Measurements from ENCODE around the gene ADPRHL1.
A peak's percentile ranks its signal among the peaks of the same experiment; 100 is the strongest.

Gene ADPRHL1

GRCh38 chr13:113466383-113466782 is 13.1 kb upstream of the ADPRHL1 start:
- H3K27me3 ChIP-seq (ENCODE audit: control insufficient read depth, insufficient read depth, low read length): no peaks in the 10 kb centered on the region
- H3K27ac ChIP-seq (ENCODE audit: low read depth, low read length): no peak overlapping the region
- H3K9me3 ChIP-seq (ENCODE audit: control insufficient read depth, insufficient read depth, low read length): no peaks in the 10 kb centered on the region
- no peak overlapping the region for H3K9ac ChIP-seq (ENCODE audit: low read depth, low read length)
- no peak overlapping the region for H3K4me3 ChIP-seq (ENCODE audit: low read depth, low read length)
- peaks cover 60% of the 10 kb centered on the region for H3K36me3 ChIP-seq (ENCODE audit: control insufficient read depth, insufficient read depth, low read length)
- H3K4me1 ChIP-seq (ENCODE audit: control insufficient read depth, insufficient read depth, low read length): peaks cover 7% of the 10 kb centered on the region; the same call in 1 of the 2 replicates

DNA sequence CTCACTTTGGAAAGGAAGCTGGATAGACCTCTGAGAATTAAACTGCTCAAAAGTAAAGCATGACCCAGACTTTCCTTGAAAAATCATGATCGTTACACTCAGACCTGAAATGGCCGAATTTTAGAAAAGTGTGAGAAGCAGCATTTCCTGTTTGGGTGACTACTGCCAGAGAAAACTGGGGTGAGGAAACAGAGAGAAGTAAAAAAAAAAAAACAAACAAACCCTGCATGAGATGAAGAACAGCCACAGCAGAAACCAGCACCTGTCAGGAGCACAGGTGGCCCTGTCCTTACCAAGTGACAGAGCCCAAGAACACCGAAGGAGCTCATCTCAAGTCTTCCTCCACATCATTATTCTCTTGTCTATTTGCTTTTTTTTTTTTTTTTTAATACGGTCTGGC is 12.0 kb upstream of the ADPRHL1 start:
- H3K9me3 ChIP-seq (ENCODE audit: control insufficient read depth, insufficient read depth, low read length): no peaks in the 10 kb centered on the region

DNA sequence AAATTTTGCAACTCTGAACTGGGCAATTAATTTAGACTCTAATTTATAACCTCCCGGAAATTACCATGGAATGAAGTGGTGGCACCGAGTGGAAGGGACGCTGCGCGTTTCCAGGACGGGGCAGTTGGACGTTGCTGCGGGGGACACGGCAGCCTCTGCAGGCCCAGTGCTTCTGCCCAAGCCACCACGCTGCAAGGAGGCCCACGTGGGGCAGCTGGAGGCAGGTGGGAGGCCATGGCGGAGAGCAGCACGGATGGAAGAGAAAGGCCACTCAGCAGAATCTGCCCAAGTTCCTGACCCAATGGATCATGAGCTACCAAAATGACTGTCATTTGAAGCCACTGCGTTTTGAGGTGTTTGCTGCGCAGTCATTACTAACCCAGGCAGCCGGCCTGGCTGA is 11.2 kb upstream of the ADPRHL1 start:
- Histone ChIP-seq H3K27ac (ENCODE audit: low read depth, low read length) (no peak overlapping the region), H3K4me3 (ENCODE audit: low read depth, low read length) (no peak overlapping the region), H3K36me3 (ENCODE audit: control insufficient read depth, insufficient read depth, low read length) (peaks cover 73% of the 10 kb centered on the region), H3K27me3 (ENCODE audit: control insufficient read depth, insufficient read depth, low read length) (no peaks in the 10 kb centered on the region), H3K9ac (ENCODE audit: low read depth, low read length) (no peak overlapping the region), H3K9me3 (ENCODE audit: control insufficient read depth, insufficient read depth, low read length) (no peaks in the 10 kb centered on the region), H3K4me1 (ENCODE audit: control insufficient read depth, insufficient read depth, low read length) (peaks cover 7% of the 10 kb centered on the region; the same call in 1 of the 2 replicates)

More for the DNA sequence above, 12.0 kb upstream of the ADPRHL1 start:
- Histone ChIP-seq H3K9ac (ENCODE audit: low read depth, low read length) (no peak overlapping the region), H3K4me1 (ENCODE audit: control insufficient read depth, insufficient read depth, low read length) (peaks cover 7% of the 10 kb centered on the region; the same call in 1 of the 2 replicates), H3K4me3 (ENCODE audit: low read depth, low read length) (no peak overlapping the region), H3K27ac (ENCODE audit: low read depth, low read length) (no peak overlapping the region), H3K36me3 (ENCODE audit: control insufficient read depth, insufficient read depth, low read length) (peaks cover 68% of the 10 kb centered on the region), H3K27me3 (ENCODE audit: control insufficient read depth, insufficient read depth, low read length) (no peaks in the 10 kb centered on the region)

GRCh38 chr13:113461022-113461751 is 7.9 kb upstream of the ADPRHL1 start:
- H3K4me3 ChIP-seq (ENCODE audit: low read depth, low read length): no peak overlapping the region

DNA sequence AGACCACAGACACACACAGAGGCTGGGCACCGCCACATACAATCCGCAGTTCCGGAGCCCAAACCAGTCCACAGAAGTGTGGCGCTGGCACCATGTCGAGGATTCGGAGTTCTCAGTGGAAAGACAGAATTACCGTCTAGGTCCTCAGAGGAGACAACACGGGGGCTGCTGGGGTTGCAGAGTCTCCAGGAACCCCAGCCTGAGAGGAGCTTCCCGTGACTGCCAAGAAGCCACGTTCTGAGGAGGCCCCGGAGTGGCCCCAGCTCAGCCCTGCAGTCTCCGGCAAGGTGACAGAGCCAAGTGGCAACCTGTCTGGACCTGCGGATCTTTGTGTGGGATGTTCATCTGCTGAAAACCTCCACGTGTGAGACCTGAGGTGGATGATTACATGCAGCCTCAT is 7.3 kb upstream of the ADPRHL1 start:
- Histone ChIP-seq H3K27ac (ENCODE audit: low read depth, low read length) (no peak overlapping the region), H3K4me1 (ENCODE audit: control insufficient read depth, insufficient read depth, low read length) (0 out of 2 replicates have a peak, but pooled peaks cover 4% of the 10 kb centered on the region), H3K9me3 (ENCODE audit: control insufficient read depth, insufficient read depth, low read length) (no peaks in the 10 kb centered on the region), H3K36me3 (ENCODE audit: control insufficient read depth, insufficient read depth, low read length) (peaks cover 92% of the 10 kb centered on the region), H3K9ac (ENCODE audit: low read depth, low read length) (no peak overlapping the region), H3K27me3 (ENCODE audit: control insufficient read depth, insufficient read depth, low read length) (no peaks in the 10 kb centered on the region), H3K4me3 (ENCODE audit: low read depth, low read length) (no peak overlapping the region)

More at GRCh38 chr13:113461022-113461751, 7.9 kb upstream of the ADPRHL1 start:
- H3K27ac ChIP-seq (ENCODE audit: low read depth, low read length): no peak overlapping the region
- H3K36me3 ChIP-seq (ENCODE audit: control insufficient read depth, insufficient read depth, low read length): peaks cover 92% of the 10 kb centered on the region
- H3K4me1 ChIP-seq (ENCODE audit: control insufficient read depth, insufficient read depth, low read length): 0 out of 2 replicates have a peak, but pooled peaks cover 4% of the 10 kb centered on the region
- no peak overlapping the region for H3K9ac ChIP-seq (ENCODE audit: low read depth, low read length)
- no peaks in the 10 kb centered on the region for H3K9me3 ChIP-seq (ENCODE audit: control insufficient read depth, insufficient read depth, low read length)
- H3K27me3 ChIP-seq (ENCODE audit: control insufficient read depth, insufficient read depth, low read length): no peaks in the 10 kb centered on the region

DNA sequence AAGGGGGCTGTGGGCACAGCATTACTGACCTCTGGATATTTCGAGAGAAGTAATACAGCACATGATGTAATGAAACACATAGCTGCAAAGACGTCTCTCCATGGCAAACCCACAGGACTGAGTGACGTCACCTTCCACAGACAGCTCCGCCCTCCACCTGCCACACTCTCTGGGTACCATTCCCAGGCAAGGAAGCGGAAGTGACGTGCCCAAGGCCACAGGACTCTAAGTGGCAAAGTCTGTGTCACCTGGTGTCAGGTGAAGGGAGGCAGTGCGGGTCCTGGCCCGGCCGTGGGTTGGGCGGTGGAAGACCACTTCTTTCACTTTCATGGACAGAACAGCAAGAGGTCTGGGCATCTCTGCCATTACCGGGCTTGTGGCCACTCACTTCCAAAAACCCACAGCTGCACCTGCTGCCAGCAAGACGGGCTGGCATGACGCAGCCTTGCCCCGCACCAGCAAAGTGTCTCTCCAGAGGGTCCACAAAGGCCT is 6.8 kb upstream of the ADPRHL1 start:
- H3K9me3 ChIP-seq (ENCODE audit: control insufficient read depth, insufficient read depth, low read length): no peaks in the 10 kb centered on the region
- 0 out of 2 replicates have a peak, but pooled peaks cover 4% of the 10 kb centered on the region for H3K4me1 ChIP-seq (ENCODE audit: control insufficient read depth, insufficient read depth, low read length)
- H3K9ac ChIP-seq (ENCODE audit: low read depth, low read length): no peak overlapping the region
- no peaks in the 10 kb centered on the region for H3K27me3 ChIP-seq (ENCODE audit: control insufficient read depth, insufficient read depth, low read length)
- H3K36me3 ChIP-seq (ENCODE audit: control insufficient read depth, insufficient read depth, low read length): peaks cover 92% of the 10 kb centered on the region
- no peak overlapping the region for H3K4me3 ChIP-seq (ENCODE audit: low read depth, low read length)
- H3K27ac ChIP-seq (ENCODE audit: low read depth, low read length): no peak overlapping the region

GRCh38 chr13:113458253-113459065 is 5.2 kb upstream of the ADPRHL1 start:
- Histone ChIP-seq H3K27me3 (ENCODE audit: control insufficient read depth, insufficient read depth, low read length) (no peaks in the 10 kb centered on the region), H3K27ac (ENCODE audit: low read depth, low read length) (peak overlapping the region; percentile 4), H3K4me3 (ENCODE audit: low read depth, low read length) (no peak overlapping the region), H3K9me3 (ENCODE audit: control insufficient read depth, insufficient read depth, low read length) (no peaks in the 10 kb centered on the region), H3K9ac (ENCODE audit: low read depth, low read length) (no peak overlapping the region), H3K36me3 (ENCODE audit: control insufficient read depth, insufficient read depth, low read length) (peaks cover 90% of the 10 kb centered on the region), H3K4me1 (ENCODE audit: control insufficient read depth, insufficient read depth, low read length) (0 out of 2 replicates have a peak, but pooled peaks cover 4% of the 10 kb centered on the region)

GRCh38 chr13:113457510-113457909 is 4.2 kb upstream of the ADPRHL1 start:
- 0 out of 2 replicates have a peak, but pooled peaks cover 4% of the 10 kb centered on the region for H3K4me1 ChIP-seq (ENCODE audit: control insufficient read depth, insufficient read depth, low read length)
- no peaks in the 10 kb centered on the region for H3K9me3 ChIP-seq (ENCODE audit: control insufficient read depth, insufficient read depth, low read length)
- H3K27me3 ChIP-seq (ENCODE audit: control insufficient read depth, insufficient read depth, low read length): no peaks in the 10 kb centered on the region
- H3K27ac ChIP-seq (ENCODE audit: low read depth, low read length): peak overlapping the region; percentile 4
- H3K4me3 ChIP-seq (ENCODE audit: low read depth, low read length): no peak overlapping the region
- H3K9ac ChIP-seq (ENCODE audit: low read depth, low read length): no peak overlapping the region
- peaks cover 89% of the 10 kb centered on the region for H3K36me3 ChIP-seq (ENCODE audit: control insufficient read depth, insufficient read depth, low read length)

DNA sequence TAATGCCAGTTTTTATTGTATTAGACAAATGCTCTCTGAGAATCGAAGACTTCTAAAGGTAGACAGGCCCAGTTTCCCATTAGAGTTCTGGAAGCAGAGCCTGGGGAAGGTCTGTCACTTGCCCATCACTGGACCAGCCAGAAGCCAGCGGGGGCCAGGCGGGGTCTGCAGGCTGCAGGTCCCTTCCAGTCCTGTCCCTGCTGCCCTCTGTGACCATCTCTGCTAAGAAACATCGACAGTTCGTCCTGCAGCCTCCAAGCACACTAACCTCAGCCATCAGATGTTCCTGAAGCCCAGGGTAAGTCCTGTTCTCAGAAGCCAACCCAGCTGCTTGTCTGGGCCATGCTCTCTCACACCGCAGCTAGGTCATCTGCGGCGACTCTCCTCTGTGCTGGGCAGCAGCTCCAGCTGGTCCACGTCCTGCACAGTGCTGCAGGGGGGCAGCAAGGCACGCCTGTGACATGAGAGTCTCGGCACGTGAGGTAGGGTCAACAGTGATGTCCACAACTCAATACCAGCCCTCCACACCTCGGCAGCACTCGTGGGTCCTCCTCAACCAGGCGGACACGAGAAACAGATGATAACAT is 2.9 kb upstream of the ADPRHL1 start:
- no peak overlapping the region for H3K9ac ChIP-seq (ENCODE audit: low read depth, low read length)
- H3K27me3 ChIP-seq (ENCODE audit: control insufficient read depth, insufficient read depth, low read length): no peaks in the 10 kb centered on the region
- H3K9me3 ChIP-seq (ENCODE audit: control insufficient read depth, insufficient read depth, low read length): no peaks in the 10 kb centered on the region
- no peak overlapping the region for H3K4me3 ChIP-seq (ENCODE audit: low read depth, low read length)
- peaks cover 83% of the 10 kb centered on the region for H3K36me3 ChIP-seq (ENCODE audit: control insufficient read depth, insufficient read depth, low read length)
- no peak overlapping the region for H3K27ac ChIP-seq (ENCODE audit: low read depth, low read length)
- H3K4me1 ChIP-seq (ENCODE audit: control insufficient read depth, insufficient read depth, low read length): 0 out of 2 replicates have a peak, but pooled peaks cover 4% of the 10 kb centered on the region

DNA sequence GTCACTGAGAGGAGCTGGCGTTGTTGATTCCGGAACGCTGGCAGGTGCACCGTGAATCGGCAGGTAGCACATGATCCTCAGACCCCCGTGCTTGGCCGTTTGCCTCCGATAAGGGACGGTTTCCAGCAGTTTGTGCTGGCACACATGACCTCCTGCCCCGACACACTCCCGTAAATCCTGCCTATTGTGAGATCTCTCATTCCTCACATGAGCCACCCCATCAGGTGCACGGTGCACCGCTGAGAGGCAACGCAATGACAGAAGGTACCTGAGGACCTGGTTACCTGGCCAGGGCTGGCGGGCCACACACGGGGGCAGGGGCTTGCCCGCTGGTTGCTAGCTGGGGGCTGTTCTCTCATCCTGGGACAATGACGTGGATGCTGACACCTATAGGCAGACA is 2.1 kb upstream of the ADPRHL1 start:
- H3K4me3 ChIP-seq (ENCODE audit: low read depth, low read length): no peak overlapping the region
- no peak overlapping the region for H3K27ac ChIP-seq (ENCODE audit: low read depth, low read length)
- H3K9me3 ChIP-seq (ENCODE audit: control insufficient read depth, insufficient read depth, low read length): no peaks in the 10 kb centered on the region
- H3K36me3 ChIP-seq (ENCODE audit: control insufficient read depth, insufficient read depth, low read length): peaks cover 75% of the 10 kb centered on the region
- 0 out of 2 replicates have a peak, but pooled peaks cover 4% of the 10 kb centered on the region for H3K4me1 ChIP-seq (ENCODE audit: control insufficient read depth, insufficient read depth, low read length)
- H3K9ac ChIP-seq (ENCODE audit: low read depth, low read length): no peak overlapping the region
- H3K27me3 ChIP-seq (ENCODE audit: control insufficient read depth, insufficient read depth, low read length): no peaks in the 10 kb centered on the region

Measured in HUES48 (cell line).